Cardiac septum (tissue), 1 donor: ENCODE results near the gene UCHL3. TPM values are rescaled to one million over a fixed set of nuclear protein-coding genes. Genes with fewer than 3 reads are reported as not detected.
"Not testable (repeated sequence)": the region's sequence is repeated elsewhere in the genome, so short reads cannot be mapped to it uniquely, and the experiment has no call there.

ENCODE experiments used
- DNase-seq: peaks from one replicate; pipeline ENCODE4 v3.0.0-alpha.2; 2020; ENCODE audit warnings: low spot score
- intact Hi-C: fragments of 100-400 bp; cut with DNase I; formaldehyde crosslinking; loops from one replicate; pipeline ENCODE4 v1.14.0; 2022
- total RNA-seq: library from RNA; stranded (reverse); fragmentation: NEBNext Ultra II Directional; extraction: Animal tissue kit (Norgen Biotek cat#: 25700); gene quantifications from one replicate; pipeline ENCODE4 v1.2.1, GENCODE V29; 2021
- donor health status: DM: no; HTN: no; CAD: no.

UCHL3 gene
- total RNA-seq, 1 donor from 2014 or later, result 22.9 TPM

GRCh38 chr13:75544681-75545330 is 4.8 kb upstream of the UCHL3 start:
- no peak for DNase-seq
- intact Hi-C loops, result no loop called here

- intact Hi-C loops, DNase-seq: not testable (repeated sequence)
Observed at GRCh38 chr13:75545386-75545785, 4.2 kb upstream of the UCHL3 start.

- intact Hi-C loops, result loop anchor here (2.0 kb wide), 1 partner anchor 65 kb away; the partner anchor contains the start of gene TBC1D4
- no peak for DNase-seq
Observed at GRCh38 chr13:75547917-75548316, 1.7 kb upstream of the UCHL3 start.

GRCh38 chr13:75550159-75550567 is 572 bp downstream of the UCHL3 start:
- intact Hi-C loops, result no loop called here

GRCh38 chr13:75554464-75554863 is 4.9 kb downstream of the UCHL3 start:
- no peak for DNase-seq
- intact Hi-C loops, result no loop called here

More at GRCh38 chr13:75550159-75550567, 572 bp downstream of the UCHL3 start:
- no peak for DNase-seq

GRCh38 chr13:75554981-75555380 is 5.4 kb downstream of the UCHL3 start:
- intact Hi-C loops, result no loop called here
- DNase-seq, result no peak

- no peak for DNase-seq
- intact Hi-C loops, result no loop called here
Observed at GRCh38 chr13:75555836-75556235, 6.2 kb downstream of the UCHL3 start.

- intact Hi-C loops, result no loop called here
- DNase-seq, result no peak
Observed at GRCh38 chr13:75556961-75557360, 7.4 kb downstream of the UCHL3 start.

- DNase-seq, result no peak
- intact Hi-C loops, result no loop called here
Observed at GRCh38 chr13:75558145-75558840, 8.7 kb downstream of the UCHL3 start.

GRCh38 chr13:75566658-75567057 is 17.1 kb downstream of the UCHL3 start:
- intact Hi-C loops, result no loop called here
- no peak for DNase-seq

GRCh38 chr13:75569576-75569975 is 20.0 kb downstream of the UCHL3 start:
- no peak for DNase-seq
- intact Hi-C loops, result no loop called here

- no peak for DNase-seq
- intact Hi-C loops, result no loop called here
Observed at GRCh38 chr13:75579529-75579928, 29.9 kb downstream of the UCHL3 start.

- DNase-seq, result no peak
- intact Hi-C loops, result no loop called here
Observed at GRCh38 chr13:75581874-75582640, 32.5 kb downstream of the UCHL3 start.

- intact Hi-C loops, result no loop called here
Observed at GRCh38 chr13:75583091-75583490, 33.5 kb downstream of the UCHL3 start.

GRCh38 chr13:75585153-75585552 is 35.6 kb downstream of the UCHL3 start:
- intact Hi-C loops, result no loop called here
- DNase-seq, result no peak

More at GRCh38 chr13:75583091-75583490, 33.5 kb downstream of the UCHL3 start:
- no peak for DNase-seq

GRCh38 chr13:75587679-75588078 is 38.1 kb downstream of the UCHL3 start:
- no peak for DNase-seq
- intact Hi-C loops, result no loop called here

GRCh38 chr13:75596657-75597182 is 47.1 kb downstream of the UCHL3 start:
- no peak for DNase-seq
- intact Hi-C loops, result no loop called here

GRCh38 chr13:75600371-75600770 is 50.8 kb downstream of the UCHL3 start:
- no peak for DNase-seq
- intact Hi-C loops, result no loop called here

- DNase-seq, result no peak
- intact Hi-C loops, result no loop called here
Observed at GRCh38 chr13:75603038-75603437, 53.4 kb downstream of the UCHL3 start.

- intact Hi-C loops, result no loop called here
- DNase-seq, result no peak
Observed at GRCh38 chr13:75607447-75607846, 57.9 kb downstream of the UCHL3 start.
